UCSD-AML1 (cell line): ENCODE data around the gene AP1S3.
"Not testable (repeated sequence)": the region's sequence is repeated elsewhere in the genome, so short reads cannot be mapped to it uniquely, and the experiment has no call there.

Experiments
- DNase-seq: peaks from one replicate; lab custom pipeline; 2025; ENCODE audit not compliant: unreplicated experiment; lab: John Stamatoyannopoulos, UW

AP1S3 gene

GRCh38 chr2:223853425-223853837, 16.0 kb upstream of the AP1S3 start:
- no peak for DNase-seq

GRCh38 chr2:223852281-223852795, 15.0 kb upstream of the AP1S3 start:
- no peak for DNase-seq

GRCh38 chr2:223847410-223847809, 10.0 kb upstream of the AP1S3 start:
- DNase-seq, result no peak

- no peak for DNase-seq
Measured at GRCh38 chr2:223846515-223846914, 9.1 kb upstream of the AP1S3 start.

GRCh38 chr2:223841436-223842190, 4.2 kb upstream of the AP1S3 start:
- no peak for DNase-seq

GRCh38 chr2:223835701-223836532, 1.5 kb downstream of the AP1S3 start:
- DNase-seq, result no peak

- no peak for DNase-seq
Measured at GRCh38 chr2:223834431-223834830, 3.0 kb downstream of the AP1S3 start.

- no peak for DNase-seq
Measured at GRCh38 chr2:223832241-223832903, 5.0 kb downstream of the AP1S3 start.

GRCh38 chr2:223829128-223829527, 8.3 kb downstream of the AP1S3 start:
- no peak for DNase-seq

GRCh38 chr2:223828314-223828713, 9.1 kb downstream of the AP1S3 start:
- DNase-seq, result no peak

- no peak for DNase-seq
Measured at GRCh38 chr2:223826995-223827394, 10.4 kb downstream of the AP1S3 start.

GRCh38 chr2:223824301-223824700, 13.1 kb downstream of the AP1S3 start:
- DNase-seq, result no peak

- no peak for DNase-seq
Measured at GRCh38 chr2:223822818-223823217, 14.6 kb downstream of the AP1S3 start.

- no peak for DNase-seq
Measured at GRCh38 chr2:223820549-223820948, 16.8 kb downstream of the AP1S3 start.

- DNase-seq, result no peak
Measured at GRCh38 chr2:223819891-223820290, 17.5 kb downstream of the AP1S3 start.

- DNase-seq, result no peak
Measured at GRCh38 chr2:223815884-223816570, 21.4 kb downstream of the AP1S3 start.

- no peak for DNase-seq
Measured at GRCh38 chr2:223815186-223815883, 22.0 kb downstream of the AP1S3 start.

GRCh38 chr2:223814764-223815163, 22.6 kb downstream of the AP1S3 start:
- DNase-seq, result not testable (repeated sequence)

- DNase-seq, result no peak
Measured at GRCh38 chr2:223813329-223813728, 24.1 kb downstream of the AP1S3 start.

- no peak for DNase-seq
Measured at GRCh38 chr2:223811757-223812156, 25.6 kb downstream of the AP1S3 start.
